GM21529 (cell line): ENCODE measurements around the gene MRGPRE.

Experiments used
- ATAC-seq: cut with Tn5 transposase; IDR thresholded peaks from one replicate; pipeline ENCODE4 v1.9.1; 2021; ENCODE audit not compliant: unreplicated experiment

Gene MRGPRE

GRCh38 chr11:3197044-3197695 is 35.0 kb downstream of the MRGPRE start:
- ATAC-seq = no peak

- no peak for ATAC-seq
These were observed 35.8 kb downstream of the MRGPRE start for GRCh38 chr11:3196161-3197043.

- no peak for ATAC-seq
These were observed 36.7 kb downstream of the MRGPRE start for GRCh38 chr11:3195251-3196160.

GRCh38 chr11:3194016-3194816 is 38.0 kb downstream of the MRGPRE start:
- ATAC-seq = no peak

GRCh38 chr11:3193373-3194015 is 38.7 kb downstream of the MRGPRE start:
- no peak for ATAC-seq

- no peak for ATAC-seq
These were observed 39.5 kb downstream of the MRGPRE start for GRCh38 chr11:3192511-3193372.

- no peak for ATAC-seq
These were observed 40.5 kb downstream of the MRGPRE start for GRCh38 chr11:3191586-3192324.

GRCh38 chr11:3190600-3190999 is 41.6 kb downstream of the MRGPRE start:
- ATAC-seq = no peak

GRCh38 chr11:3189886-3190583 is 42.2 kb downstream of the MRGPRE start:
- no peak for ATAC-seq

GRCh38 chr11:3189196-3189843 is 42.9 kb downstream of the MRGPRE start:
- ATAC-seq = no peak

GRCh38 chr11:3188496-3189195 is 43.6 kb downstream of the MRGPRE start:
- ATAC-seq = no peak

- no peak for ATAC-seq
These were observed 45.9 kb downstream of the MRGPRE start for GRCh38 chr11:3186166-3186953.

- no peak for ATAC-seq
These were observed 47.4 kb downstream of the MRGPRE start for GRCh38 chr11:3184732-3185347.

- ATAC-seq = no peak
These were observed 48.7 kb downstream of the MRGPRE start for GRCh38 chr11:3183523-3183922.

- ATAC-seq = no peak
These were observed 49.8 kb downstream of the MRGPRE start for GRCh38 chr11:3182462-3182852.
